PC-3 (cell line): ENCODE measurements around the gene L3MBTL4.

Experiments
- CTCF ChIP-seq: fragments of 300-600 bp; sonication (generic); conservative IDR thresholded peaks from 2 replicates; pipeline ENCODE4 v1.5.1; 2017; ENCODE audit warnings: antibody characterized with exemption, low read depth, mild to moderate bottlenecking, low read length
- EZH2phosphoT487 ChIP-seq: fragments of 300-600 bp; sonication (generic); IDR thresholded peaks from 2 replicates; pipeline ENCODE4 v1.6.1; 2018; ENCODE audit warnings: mild to moderate bottlenecking, antibody characterized with exemption, low read length, borderline replicate concordance

GRCh38 chr18:6200204-6200774 is 214.4 kb downstream of the L3MBTL4 start:
- no peak for TF ChIP-seq CTCF
- TF ChIP-seq EZH2phosphoT487 = no peak
